EL (cell line): Measurements from ENCODE around the gene COBLL1.
A peak's percentile ranks its signal among the peaks of the same experiment; 100 is the strongest.

Experiments used
- DNase-seq: peaks from one replicate; pipeline ENCODE4 v3.0.0-alpha.2; 2016

The COBLL1 gene

DNA sequence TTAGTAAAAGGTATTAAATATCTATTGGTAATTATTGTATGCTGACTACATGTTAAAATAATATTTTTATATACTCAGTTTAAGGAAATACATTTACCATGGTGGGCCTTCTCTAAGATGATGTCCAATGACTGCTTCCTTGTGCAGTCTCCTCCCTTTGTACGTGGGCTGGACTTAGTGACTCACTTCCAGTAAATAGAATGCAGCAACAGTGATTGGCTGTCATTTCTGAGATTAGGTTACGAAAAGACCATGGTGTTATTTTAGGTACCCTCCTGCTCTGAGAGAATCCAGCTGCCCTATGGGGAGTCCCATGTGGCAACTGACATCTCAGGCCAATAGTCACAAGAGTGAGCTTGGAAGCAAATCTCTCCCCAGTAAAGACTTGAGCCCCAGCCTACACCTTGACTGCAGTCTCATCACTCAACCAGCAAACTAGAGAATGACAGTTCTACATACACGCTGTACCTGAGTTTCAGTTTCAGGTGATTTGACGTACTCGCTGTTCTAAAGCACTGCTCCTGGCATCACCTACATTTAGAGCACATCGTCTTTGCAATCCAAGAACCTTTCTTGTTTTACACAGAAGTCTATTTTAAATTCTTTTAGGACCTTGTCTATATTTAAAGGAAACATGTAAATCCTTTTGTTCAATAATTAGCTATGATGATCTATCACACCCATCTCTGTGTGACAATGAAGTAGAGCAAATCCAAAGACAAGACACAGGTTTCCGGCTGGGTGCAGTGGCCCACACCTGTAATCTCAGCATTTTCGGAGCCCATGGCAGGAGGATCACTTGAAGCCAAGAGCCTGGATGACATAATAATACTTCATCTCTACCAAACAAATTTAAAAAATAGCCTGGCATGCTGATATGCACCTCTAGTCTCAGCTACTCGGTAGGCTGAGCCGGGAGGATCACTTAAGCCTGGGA, 87.2 kb downstream of the COBLL1 start:
- no peak for DNase-seq

DNA sequence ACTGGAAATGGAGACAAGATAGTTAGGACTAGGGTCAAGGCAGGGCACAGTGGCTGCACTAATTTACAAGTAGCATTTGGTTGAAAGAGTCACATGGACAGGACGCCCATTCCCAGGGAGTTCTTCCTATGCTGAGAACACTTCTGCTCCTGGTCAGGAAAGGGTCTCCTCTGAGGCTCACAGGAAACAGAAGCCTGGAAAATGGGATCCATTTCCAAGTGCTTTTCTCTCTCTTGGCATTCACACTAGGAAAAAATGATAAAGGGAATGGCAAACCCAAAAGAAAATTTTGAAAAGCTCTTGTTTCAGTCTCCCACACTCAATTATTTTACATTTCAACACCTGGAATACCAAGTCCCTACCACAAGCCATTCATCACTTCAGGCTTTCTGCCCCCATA, 88.7 kb downstream of the COBLL1 start:
- DNase-seq: no peak

DNA sequence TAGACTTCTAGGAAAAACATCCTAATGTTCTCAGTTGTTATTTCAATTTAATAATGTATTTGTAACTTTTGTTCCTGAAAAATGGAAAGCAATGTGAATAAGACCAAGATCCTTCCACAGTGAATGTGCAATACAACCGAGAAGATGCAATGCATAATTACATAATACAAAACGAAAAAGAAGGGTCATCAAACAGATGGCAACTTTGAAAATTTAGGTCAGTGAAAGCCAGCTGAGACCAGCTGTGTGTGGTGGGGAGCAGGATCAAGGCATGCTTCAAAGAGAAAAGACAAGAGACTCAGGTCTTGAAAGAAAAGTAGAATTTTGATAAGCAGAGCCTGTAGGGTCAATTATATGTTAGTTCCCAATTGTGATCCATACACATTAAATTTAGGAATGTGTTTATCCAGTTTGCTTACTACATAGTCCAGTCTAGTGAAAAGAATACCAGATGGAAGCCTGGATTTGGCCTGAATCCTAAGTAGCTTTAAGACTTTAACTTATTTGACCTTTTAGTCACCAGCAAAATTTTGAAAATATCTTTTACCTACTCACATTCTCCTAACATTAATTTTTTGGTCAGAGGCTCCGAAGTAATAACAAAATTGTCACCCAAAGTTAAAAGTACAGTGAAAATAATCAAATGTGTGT, 93.7 kb downstream of the COBLL1 start:
- DNase-seq: no peak

DNA sequence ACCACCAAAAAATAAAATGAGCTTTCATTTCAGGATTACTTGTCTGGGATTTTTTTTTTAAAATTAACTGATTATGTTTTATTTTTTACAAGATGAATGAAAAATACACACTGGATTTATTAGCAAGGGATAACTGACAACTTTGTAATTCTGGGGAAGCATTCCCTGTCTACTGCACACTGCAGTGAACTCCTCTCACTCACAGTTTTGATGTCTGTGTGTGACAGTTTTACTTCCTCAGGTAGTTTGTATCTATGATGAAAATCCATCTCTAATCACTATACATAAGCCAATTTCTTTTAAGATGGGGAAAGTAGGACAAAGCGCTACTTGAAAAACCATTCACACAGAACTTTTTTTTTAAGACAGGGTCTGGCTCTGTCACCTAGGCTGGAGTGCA, 94.5 kb downstream of the COBLL1 start:
- no peak for DNase-seq

DNA sequence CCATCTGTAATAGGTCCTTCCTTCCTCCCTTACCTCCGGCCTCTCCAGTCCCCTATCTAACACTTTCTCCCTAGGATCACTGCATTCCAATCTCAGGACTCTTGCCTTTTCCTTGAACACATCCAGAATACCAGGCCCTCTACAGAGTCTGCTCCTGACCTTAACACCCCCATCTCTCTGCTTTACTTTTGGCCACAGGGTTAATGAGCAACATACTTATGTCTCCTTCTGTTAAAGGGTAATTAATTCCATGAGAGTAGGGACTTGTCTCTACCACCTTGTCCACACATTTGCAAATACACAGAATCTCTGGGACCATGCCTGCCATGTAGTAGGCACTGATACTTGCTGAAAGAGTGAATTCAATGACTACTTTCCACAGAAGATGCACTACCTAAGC, 94.9 kb downstream of the COBLL1 start:
- no peak for DNase-seq

DNA sequence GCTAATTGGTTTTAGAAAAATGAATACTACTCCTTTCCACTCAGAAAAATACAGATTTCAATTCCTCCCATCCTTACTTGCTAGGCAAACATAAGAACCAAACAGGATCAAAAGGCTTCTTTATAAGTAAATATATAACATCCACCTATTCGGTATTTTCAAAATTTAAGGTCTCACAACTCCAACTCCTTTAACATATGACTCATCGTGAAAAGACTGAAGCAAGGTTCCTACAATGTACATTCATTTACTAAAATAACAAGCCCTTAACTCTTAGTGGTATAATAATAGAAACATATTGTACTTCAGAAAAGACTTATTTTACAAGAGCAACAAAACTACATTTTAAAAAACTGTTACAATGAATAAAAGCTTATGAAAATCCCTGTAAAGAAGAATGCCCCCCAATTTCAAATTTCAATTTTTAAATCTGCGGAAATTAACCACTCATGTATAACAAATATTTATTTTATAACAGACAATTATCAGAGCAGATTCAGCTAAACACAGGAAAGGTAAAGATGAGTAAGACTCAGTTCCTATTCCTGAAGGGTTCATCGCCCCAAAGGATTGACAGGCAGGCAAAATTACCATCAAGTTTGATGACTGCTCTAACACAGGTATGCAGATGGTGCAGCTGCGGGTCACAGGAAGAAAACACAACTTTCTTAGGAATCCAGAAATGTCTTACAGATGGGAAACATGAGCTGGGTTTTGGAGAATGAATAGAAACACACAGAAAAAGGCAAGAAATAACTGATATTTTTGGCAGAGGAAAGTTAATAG, 96.4 kb downstream of the COBLL1 start:
- no peak for DNase-seq

DNA sequence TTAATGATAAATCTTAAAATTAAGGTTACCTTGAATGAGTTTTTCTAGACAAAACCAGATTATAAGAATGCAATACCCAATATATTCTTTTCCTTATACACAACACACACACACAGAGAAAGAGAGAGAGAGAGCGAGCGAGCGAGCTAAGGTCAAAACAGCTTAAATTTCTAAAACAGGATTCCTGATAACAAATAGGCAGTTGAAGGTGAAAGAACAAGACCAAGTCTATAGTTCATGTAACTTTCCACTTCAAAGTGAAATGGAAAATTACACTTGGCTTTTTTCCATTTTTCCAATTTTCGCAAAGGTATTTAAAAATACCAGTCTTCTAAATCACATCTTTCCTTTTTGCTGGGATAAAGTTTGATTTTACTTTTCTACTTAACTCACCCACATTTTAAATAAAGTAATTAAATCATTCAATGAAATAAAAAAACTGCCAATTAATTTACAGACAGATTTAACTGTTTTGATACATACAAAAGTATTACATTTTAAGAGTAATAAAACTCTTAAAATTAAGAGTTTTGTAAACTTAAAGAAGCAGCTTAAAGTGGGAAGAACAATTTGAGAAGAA, 98.8 kb downstream of the COBLL1 start:
- no peak for DNase-seq

DNA sequence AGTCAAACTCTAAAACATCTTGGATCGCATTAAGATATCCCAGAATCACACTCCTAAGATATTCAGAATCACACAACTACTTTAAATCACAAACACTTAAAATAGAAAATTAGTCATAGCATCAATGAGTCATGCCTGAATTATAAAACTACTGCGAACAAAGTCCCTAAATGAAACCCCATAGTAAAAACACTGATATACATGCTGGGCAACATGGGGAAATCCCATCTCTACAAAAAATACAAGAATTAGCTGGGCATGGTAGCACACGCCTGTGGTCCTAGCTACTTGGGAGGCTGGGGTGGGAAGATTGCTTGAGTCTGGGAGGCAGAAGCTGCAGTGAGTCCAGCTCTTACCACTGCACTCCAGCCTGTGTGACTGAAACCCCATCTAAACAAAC, 101.7 kb downstream of the COBLL1 start:
- peak; percentile 61 for DNase-seq

DNA sequence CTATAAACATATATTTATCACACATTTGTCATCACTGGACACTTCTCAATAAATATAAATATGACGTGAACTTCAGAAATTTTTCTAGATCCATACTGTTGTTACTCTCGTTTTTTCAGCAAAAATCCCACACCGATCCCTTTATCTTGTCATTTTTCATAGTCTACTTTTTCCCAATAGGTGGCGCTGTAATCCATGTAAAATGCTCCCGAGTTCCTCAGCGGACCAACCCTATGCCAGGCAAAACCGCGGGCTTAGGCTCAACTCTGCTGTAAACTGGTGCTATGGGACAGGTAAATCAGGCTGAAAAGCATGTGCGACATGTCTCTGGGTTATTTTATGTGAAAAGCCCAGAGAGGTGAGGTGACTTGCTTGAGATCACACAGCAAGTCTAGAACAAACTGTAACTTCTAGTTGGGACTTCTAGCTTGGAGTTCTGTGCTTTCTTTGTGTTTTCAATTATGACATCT, 104.0 kb downstream of the COBLL1 start:
- DNase-seq: peak; percentile 69

DNA sequence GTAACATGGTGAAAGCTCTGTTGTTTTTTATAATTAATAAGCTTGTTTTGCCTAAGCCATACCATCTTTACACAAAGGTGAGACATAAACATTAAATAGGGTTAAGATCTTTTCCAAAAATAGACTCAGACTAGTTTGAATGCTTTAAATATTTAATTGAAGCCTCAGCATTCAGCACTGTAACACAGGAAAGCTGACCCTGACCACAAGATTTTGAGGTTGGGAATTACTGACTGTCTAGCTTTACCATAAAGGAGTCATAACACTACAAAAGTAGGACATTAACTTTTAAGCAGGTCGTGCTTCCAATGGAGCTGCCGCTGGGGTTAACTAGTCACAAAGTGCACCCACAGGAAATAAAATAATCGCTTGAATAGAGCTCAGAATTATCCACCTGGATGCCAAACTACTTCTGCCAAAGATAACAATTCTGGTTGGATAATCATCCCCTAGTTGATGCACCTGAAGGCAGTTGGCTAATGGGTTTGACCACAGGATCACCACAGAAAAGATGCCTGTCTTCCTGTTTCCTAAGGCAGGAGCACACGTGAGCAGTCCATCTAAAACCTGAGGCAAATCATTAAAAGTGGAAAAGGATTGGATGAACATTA, 106.2 kb downstream of the COBLL1 start:
- DNase-seq: no peak

DNA sequence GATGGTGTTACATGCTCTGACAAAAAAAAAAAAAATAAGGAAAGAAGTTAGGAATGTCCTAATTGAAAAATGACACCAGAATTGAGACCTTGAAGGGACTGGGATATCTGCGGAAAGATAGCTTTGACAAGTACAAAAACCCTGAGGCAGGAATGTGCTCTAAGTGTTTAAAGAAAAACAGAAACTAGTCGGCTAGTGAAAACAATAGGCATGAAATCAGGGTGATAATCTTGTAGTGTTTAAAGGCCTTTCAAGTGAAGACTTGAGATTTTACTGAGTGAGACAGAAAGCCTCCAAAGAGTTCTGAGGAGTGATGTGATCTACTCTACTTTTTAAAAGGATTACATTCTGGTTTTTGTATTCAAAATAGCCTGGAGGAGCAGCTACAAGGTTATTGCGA, 107.4 kb downstream of the COBLL1 start:
- no peak for DNase-seq

DNA sequence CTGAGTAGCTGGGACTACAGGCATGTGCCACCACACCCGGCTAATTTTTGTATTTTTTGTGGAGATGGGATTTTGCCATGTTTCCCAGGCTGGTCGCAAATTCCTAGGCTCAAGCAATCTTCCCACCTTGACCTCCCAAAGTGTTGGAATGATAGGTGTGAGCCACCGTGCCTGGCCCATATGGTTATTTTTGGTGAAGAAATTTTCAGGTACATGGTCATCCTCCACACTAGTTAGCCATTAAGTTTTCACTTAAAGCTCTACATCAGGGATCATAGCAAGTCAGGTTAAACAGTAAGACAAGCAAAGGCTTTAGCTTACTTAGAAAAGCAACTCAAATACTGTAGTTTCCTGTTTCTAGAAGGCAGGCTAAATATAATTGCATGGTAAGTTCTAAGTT, 116.1 kb downstream of the COBLL1 start:
- no peak for DNase-seq

DNA sequence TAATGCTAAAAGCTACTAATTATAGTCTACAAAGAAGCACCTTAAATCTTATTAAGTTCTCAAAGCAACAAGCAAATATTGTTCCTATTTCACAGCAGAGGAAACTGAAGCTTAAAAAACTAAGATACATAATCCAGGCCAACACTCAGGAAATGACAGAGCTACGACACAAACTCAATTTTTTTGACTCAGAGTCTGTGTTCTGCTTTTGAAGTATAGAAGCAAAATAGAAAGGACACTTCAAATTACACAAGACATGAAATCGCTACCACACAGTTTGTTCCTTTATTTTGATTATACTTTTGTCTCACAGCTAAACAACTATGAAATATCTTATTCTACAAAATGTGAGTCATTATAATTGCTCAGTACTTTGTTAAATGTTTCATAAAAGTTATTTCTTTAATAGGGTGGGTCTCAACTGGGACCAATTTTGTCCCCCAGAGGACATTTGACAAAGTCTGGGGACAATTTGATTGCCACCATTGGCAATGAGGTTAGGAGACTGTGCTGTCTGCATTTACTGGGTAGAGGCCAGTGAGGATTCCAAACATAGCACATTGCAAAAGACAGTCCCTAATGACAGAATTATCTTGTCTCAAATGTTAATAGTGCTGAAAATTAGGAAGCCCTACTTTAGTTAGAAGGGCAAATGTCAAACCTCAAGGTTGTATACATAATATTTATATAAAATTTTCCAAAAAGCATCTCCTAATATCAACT, 118.8 kb downstream of the COBLL1 start:
- no peak for DNase-seq

DNA sequence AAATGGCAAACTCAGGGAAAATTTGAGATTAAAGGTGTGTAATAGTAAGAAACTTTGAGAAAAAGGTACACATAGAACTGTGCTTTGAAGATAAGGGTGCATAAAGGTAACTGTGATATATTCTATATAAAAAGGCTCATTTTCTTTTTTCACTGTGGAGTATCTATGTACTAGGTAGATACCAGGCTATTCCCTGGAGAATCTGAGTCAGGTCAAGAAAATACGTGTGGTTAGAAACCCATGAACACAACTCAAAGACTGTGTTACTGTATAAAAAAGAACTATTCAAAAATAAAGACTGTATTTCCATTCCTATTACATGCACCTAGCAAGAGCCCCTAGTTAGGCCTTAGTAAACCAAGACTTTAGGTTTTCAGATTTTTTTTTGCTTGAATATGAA, 120.2 kb downstream of the COBLL1 start:
- DNase-seq: no peak

DNA sequence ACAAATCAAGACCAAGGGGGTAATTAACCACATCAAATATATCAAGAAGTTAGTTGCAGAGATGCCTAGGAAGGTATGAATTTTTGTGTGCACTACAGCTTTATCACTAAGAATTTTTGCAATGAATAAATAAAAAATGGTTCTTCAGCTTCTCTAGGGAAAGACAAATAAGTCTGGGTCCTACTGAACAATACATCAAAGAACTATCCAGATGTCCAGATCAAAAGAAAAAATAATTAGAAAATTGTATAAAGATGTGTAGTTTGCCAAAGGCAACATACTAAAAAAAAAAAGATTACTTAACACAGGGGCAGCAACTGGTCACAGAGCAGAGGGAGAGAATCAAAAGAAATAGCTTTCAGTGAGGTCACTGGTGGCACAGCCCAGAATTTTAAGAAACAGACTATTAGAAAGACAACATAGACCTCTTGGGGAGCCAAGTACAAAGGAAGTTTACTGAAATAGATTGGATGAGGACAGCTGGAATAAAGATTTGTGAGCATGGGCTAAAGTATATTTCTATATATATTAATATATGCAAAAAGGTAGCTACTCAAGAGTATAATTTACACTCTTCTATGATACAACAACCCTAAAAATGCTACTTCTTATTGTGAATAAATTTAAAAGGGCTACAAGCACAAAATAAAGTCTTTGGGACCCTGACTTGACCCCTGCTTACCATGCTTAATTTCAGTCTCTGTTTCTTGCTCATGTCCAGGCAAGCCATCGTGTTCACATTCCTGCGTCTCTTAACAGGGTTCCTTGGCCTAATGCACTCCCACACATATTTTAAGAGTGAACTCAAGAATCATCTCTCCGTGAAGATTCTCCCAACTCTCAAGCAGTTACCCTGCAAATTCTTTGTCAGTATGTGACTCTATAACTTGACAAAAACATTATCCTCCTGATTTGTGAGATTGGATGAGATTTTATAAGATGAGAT, 121.4 kb downstream of the COBLL1 start:
- peak; percentile 46 for DNase-seq

DNA sequence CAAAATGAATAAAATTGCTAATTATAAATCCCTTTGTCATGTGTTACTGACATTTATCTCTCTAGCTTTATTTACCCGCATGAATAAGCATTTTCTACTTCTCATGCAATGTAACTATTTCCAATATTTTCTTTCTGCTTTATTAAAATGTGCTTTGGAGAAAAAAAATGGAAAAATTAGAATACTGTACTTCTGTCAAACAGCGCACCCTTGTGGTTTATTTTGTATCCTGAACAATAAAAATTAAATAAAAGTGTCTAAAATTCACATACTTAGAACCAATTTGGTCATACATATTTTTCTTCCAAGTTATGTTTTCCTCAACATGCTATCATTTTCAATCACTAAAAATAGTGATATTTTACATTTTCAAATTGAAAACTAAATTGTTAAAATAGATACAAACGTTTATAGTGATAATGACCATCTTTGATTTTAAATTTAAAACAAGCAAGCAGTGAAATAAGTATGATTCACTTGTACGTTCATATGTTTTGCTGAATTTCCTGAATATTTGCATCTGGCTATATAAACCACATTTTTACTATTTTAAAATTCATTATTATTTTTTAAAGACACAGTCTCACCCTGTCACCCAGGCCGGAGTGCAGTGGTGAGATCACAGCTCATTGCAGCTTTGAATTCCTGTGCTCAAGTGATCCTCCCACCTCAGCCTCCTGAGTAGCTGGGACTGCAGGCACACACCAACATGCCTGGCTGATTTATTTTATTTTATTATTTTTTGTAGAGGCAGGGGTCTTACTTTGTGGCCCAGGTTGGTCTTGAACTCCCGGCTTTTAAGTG, 124.4 kb downstream of the COBLL1 start:
- DNase-seq: peak; percentile 40

DNA sequence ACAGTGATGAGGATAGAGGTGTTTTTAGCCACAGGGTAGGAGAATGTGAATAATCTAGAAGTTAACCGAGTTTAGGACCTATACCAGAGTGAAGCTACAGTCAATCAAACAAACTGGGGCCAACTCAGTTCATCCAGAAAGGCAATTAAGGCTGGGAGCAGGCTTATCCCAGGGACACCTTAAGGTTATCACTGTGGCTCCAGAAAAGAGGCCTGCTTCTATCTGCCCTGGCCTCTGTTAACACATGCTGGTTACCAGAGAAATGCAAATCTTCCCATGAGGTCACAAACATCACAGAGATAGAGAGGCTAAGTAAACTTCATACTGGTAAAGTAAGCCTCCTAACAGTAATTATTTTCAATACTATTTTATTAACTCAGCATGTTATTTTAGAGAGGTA, 127.2 kb downstream of the COBLL1 start:
- no peak for DNase-seq

DNA sequence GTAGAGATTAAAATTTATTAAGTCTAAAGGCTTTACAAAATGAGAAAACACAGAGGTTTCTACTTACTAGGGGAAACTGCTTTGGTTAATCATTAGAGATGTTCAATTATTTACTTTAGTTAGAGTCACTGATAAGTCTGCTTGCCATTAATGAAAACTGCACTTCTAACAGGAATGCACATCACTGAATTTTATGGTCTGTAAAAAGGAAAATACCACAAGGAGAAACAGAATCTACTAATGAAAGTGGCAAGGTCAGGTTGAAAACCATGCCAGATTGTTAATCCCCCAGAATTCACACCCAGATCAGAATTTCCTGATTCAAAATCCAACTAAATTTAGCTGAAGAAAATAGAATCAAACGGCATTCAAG, 129.9 kb downstream of the COBLL1 start:
- DNase-seq: no peak

DNA sequence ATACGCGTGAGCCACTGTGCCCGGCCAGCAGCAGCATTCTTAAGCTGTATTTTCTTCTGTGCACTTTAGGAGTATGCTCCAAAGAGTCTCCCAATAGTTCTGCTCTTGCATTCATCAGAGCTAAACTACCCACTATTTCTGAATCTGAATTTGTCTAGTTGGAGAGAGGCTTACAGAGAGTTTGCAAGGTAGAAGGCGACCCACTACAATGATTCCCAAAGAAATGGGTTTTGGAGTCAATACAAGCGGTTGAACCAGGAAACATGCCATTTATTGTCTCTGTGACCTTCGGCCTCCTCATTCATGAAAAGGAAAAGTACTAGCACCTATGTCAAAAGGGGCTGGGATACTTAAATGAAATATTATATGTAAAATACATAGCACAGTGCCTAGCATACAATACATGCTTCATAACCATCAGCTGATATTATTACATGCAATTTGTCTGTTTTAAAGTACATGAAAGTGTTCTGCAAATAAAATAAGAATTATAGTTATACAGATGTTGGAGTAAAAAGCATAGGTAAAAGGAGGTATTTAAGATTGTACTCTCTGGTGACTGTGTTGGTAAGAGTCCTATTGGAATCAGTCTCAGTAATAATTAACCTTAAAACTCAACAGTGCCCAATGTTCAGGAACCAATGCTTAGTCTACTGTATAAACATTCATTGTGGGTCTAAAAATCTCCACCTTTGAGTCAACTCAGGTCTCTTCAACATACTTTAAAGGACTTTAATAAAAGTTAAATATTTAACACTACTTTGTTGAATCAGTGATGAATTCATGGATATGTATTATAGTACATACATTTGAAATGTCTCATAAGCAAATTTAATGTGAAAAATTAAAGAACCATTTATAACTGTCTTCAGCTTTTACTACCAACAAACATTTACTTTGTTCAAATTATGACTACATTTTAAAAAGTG, 130.5 kb downstream of the COBLL1 start:
- DNase-seq: no peak
